Activated CD4-positive, alpha-beta memory T cell treated with anti-CD3 and anti-CD28 coated beads for 36 hours (primary cell): ENCODE measurements around the gene PLAAT3. TPM values are rescaled to one million over a fixed set of nuclear protein-coding genes. Genes with fewer than 3 reads are reported as not detected.
A peak's percentile ranks its signal among the peaks of the same experiment; 100 is the strongest.
"Not testable (repeated sequence)": the region's sequence is repeated elsewhere in the genome, so short reads cannot be mapped to it uniquely, and the experiment has no call there.

Experiments used
- CTCF ChIA-PET: fragments of 350-600 bp; sonication (Branson Sonifier 250); formaldehyde crosslinking; loops from one replicate; lab custom pipeline; 2021; ENCODE audit warnings: antibody characterized with exemption, inconsistent platforms; lab: Charles Lee
- POLR2A ChIA-PET: fragments of 350-600 bp; sonication (Branson Sonifier 250); formaldehyde crosslinking; loops from one replicate; lab custom pipeline; 2021; ENCODE audit warnings: antibody characterized with exemption; lab: Charles Lee
- DNase-seq: peaks from one replicate; pipeline ENCODE4 v3.0.0-alpha.2; 2020
- H3K27ac Mint-ChIP-seq: one replicate; pipeline ENCODE4 v1.8.0; 2021; ENCODE audit warnings: mixed read lengths
- H3K27me3 Mint-ChIP-seq: one replicate; pipeline ENCODE4 v1.8.0; 2021; ENCODE audit warnings: mixed read lengths
- H3K36me3 Mint-ChIP-seq: one replicate; pipeline ENCODE4 v1.8.0; 2021; ENCODE audit warnings: mixed read lengths
- H3K4me1 Mint-ChIP-seq: one replicate; pipeline ENCODE4 v1.8.0; 2021; ENCODE audit warnings: low read depth, mixed read lengths
- H3K4me3 Mint-ChIP-seq: one replicate; pipeline ENCODE4 v1.8.0; 2021; ENCODE audit warnings: mild to moderate bottlenecking, mixed read lengths
- H3K9me3 Mint-ChIP-seq: one replicate; pipeline ENCODE4 v1.8.0; 2021; ENCODE audit warnings: mixed read lengths
- intact Hi-C: fragments of 100-400 bp; cut with micrococcal nuclease; formaldehyde crosslinking; loops from one replicate; pipeline ENCODE4 v1.15.1; 2023
- total RNA-seq, 2 experiments: library from RNA; stranded (reverse); gene quantifications; one replicate each; pipeline ENCODE4 v1.2.3, GENCODE V29; 2021

PLAAT3 gene
- total RNA-seq = 10 to 100 TPM; 10.3 to 10.4 TPM

GRCh38 chr11:63614136-63614671 lies at the start of gene PLAAT3:
TSS of gene PLAAT3 (minus strand) at chr11:63614433. CDS start at chr11:63614014, 419 bp downstream.
- Mint-ChIP-seq H3K27me3 (no peaks in the 10 kb centered on the region), H3K9me3 (no peaks in the 10 kb centered on the region), H3K4me1 (peaks cover 17% of the 10 kb centered on the region), H3K27ac (no peak within 1 kb of the TSS), H3K4me3 (peak within 1 kb of the TSS; percentile 74), H3K36me3 (no peaks in the 10 kb centered on the region)
- intact Hi-C loops = loop anchor here (1.0 to 5.0 kb wide), 2 partner anchors 47 to 77 kb away; partner anchors contain the start of gene PLAAT4
- POLR2A ChIA-PET = no interaction called here
- peak; percentile 55 for DNase-seq
- CTCF ChIA-PET = no interaction called here

- Mint-ChIP-seq H3K27me3 (no peaks in the 10 kb centered on the region), H3K4me3 (no peak overlapping the region), H3K4me1 (peaks cover 41% of the 10 kb centered on the region), H3K9me3 (no peaks in the 10 kb centered on the region), H3K36me3 (no peaks in the 10 kb centered on the region), H3K27ac (no peak overlapping the region)
- no peak for DNase-seq
- ChIA-PET CTCF (no interaction called here), POLR2A (no interaction called here)
- intact Hi-C loops = no loop called here
Measured at GRCh38 chr11:63663809-63664208, 49.6 kb upstream of the PLAAT3 start.

GRCh38 chr11:63660972-63661371 lies 46.7 kb upstream of the PLAAT3 start:
- H3K27ac Mint-ChIP-seq = no peak overlapping the region
- H3K36me3 Mint-ChIP-seq = peaks cover 7% of the 10 kb centered on the region
- H3K4me1 Mint-ChIP-seq = peaks cover 20% of the 10 kb centered on the region
- no peak overlapping the region for H3K4me3 Mint-ChIP-seq
- intact Hi-C loops = no loop called here
- no peaks in the 10 kb centered on the region for H3K9me3 Mint-ChIP-seq
- H3K27me3 Mint-ChIP-seq = no peaks in the 10 kb centered on the region
- ChIA-PET CTCF (interaction anchor here (0.6 kb wide), 2 partner anchors 21 to 126 kb away, joined by 3 read pairs; no protein-coding TSS in a partner anchor), POLR2A (no interaction called here)
- DNase-seq = no peak

- intact Hi-C loops = no loop called here
- ChIA-PET POLR2A (no interaction called here), CTCF (interaction anchor here (1.3 kb wide), 1 partner anchor 13 kb away, joined by 6 read pairs; no protein-coding TSS in a partner anchor)
- H3K36me3 Mint-ChIP-seq = peaks cover 11% of the 10 kb centered on the region
- peak overlapping the region; percentile 1 for H3K27ac Mint-ChIP-seq
- H3K9me3 Mint-ChIP-seq = no peaks in the 10 kb centered on the region
- peaks cover 10% of the 10 kb centered on the region for H3K4me1 Mint-ChIP-seq
- no peak overlapping the region for H3K4me3 Mint-ChIP-seq
- DNase-seq = no peak
- H3K27me3 Mint-ChIP-seq = no peaks in the 10 kb centered on the region
Measured at GRCh38 chr11:63652671-63653070, 38.4 kb upstream of the PLAAT3 start.

GRCh38 chr11:63643205-63643604 lies 29.0 kb upstream of the PLAAT3 start:
- no peak for DNase-seq
- Mint-ChIP-seq H3K4me3 (no peak overlapping the region), H3K36me3 (peaks cover 19% of the 10 kb centered on the region), H3K27ac (no peak overlapping the region), H3K9me3 (no peaks in the 10 kb centered on the region), H3K27me3 (no peaks in the 10 kb centered on the region), H3K4me1 (no peaks in the 10 kb centered on the region)
- intact Hi-C loops = no loop called here
- ChIA-PET CTCF (interaction anchor here (1.9 kb wide), 1 partner anchor 164 kb away, joined by 9 read pairs; no protein-coding TSS in a partner anchor), POLR2A (no interaction called here)

- peaks cover 5% of the 10 kb centered on the region for H3K4me1 Mint-ChIP-seq
- peaks cover 17% of the 10 kb centered on the region for H3K36me3 Mint-ChIP-seq
- H3K9me3 Mint-ChIP-seq = no peaks in the 10 kb centered on the region
- no peaks in the 10 kb centered on the region for H3K27me3 Mint-ChIP-seq
- intact Hi-C loops = no loop called here
- ChIA-PET POLR2A (no interaction called here), CTCF (interaction anchor here (0.6 to 1.5 kb wide), 3 partner anchors 124 to 693 kb away, joined by 3 to 6 read pairs (median 3); no protein-coding TSS in a partner anchor)
- no peak overlapping the region for H3K27ac Mint-ChIP-seq
- no peak overlapping the region for H3K4me3 Mint-ChIP-seq
- no peak for DNase-seq
Measured at GRCh38 chr11:63641727-63642126, 27.5 kb upstream of the PLAAT3 start.

GRCh38 chr11:63639199-63639832 lies 25.1 kb upstream of the PLAAT3 start:
- H3K9me3 Mint-ChIP-seq = no peaks in the 10 kb centered on the region
- ChIA-PET POLR2A (interaction anchor here (0.6 kb wide), 1 partner anchor 168 kb away, joined by 4 read pairs; no protein-coding TSS in a partner anchor), CTCF (interaction anchor here (0.6 to 5.9 kb wide), 28 partner anchors 9 to 196 kb away, joined by 3 to 176 read pairs (median 4); partner anchors contain the start of genes PLAAT4, PLAAT5 and RTN3)
- H3K4me1 Mint-ChIP-seq = peaks cover 5% of the 10 kb centered on the region
- H3K4me3 Mint-ChIP-seq = no peak overlapping the region
- intact Hi-C loops = loop anchor here (2.0 kb wide), 1 partner anchor 99 kb away; no protein-coding TSS in a partner anchor
- DNase-seq = no peak
- no peaks in the 10 kb centered on the region for H3K27me3 Mint-ChIP-seq
- H3K36me3 Mint-ChIP-seq = peaks cover 18% of the 10 kb centered on the region
- H3K27ac Mint-ChIP-seq = no peak overlapping the region

- not testable (repeated sequence) for H3K9me3 Mint-ChIP-seq, H3K27ac Mint-ChIP-seq, H3K4me3 Mint-ChIP-seq, DNase-seq, H3K27me3 Mint-ChIP-seq, H3K4me1 Mint-ChIP-seq
- H3K36me3 Mint-ChIP-seq = peaks cover 17% of the 10 kb centered on the region
- POLR2A ChIA-PET = interaction anchor here (0.6 kb wide), 1 partner anchor 169 kb away, joined by 4 read pairs; no protein-coding TSS in a partner anchor
- intact Hi-C loops = loop anchor here (2.0 kb wide), 1 partner anchor 100 kb away; no protein-coding TSS in a partner anchor
- CTCF ChIA-PET = interaction anchor here (0.6 to 5.9 kb wide), 31 partner anchors 8 to 195 kb away, joined by 3 to 176 read pairs (median 4); partner anchors contain the start of genes PLAAT4, PLAAT5 and RTN3
Measured at GRCh38 chr11:63638436-63638835, 24.2 kb upstream of the PLAAT3 start.

GRCh38 chr11:63635762-63636465 lies 21.7 kb upstream of the PLAAT3 start:
- H3K9me3 Mint-ChIP-seq = no peaks in the 10 kb centered on the region
- DNase-seq = peak; percentile 73
- peaks cover 17% of the 10 kb centered on the region for H3K4me1 Mint-ChIP-seq
- intact Hi-C loops = loop anchor here (1.0 kb wide), 1 partner anchor 157 kb away; no protein-coding TSS in a partner anchor
- H3K27ac Mint-ChIP-seq = no peak overlapping the region
- no peak overlapping the region for H3K4me3 Mint-ChIP-seq
- CTCF ChIA-PET = interaction anchor here (0.5 to 5.9 kb wide), 29 partner anchors 9 to 359 kb away, joined by 3 to 176 read pairs (median 3); partner anchors contain the start of genes PLAAT4 and PLAAT5
- H3K27me3 Mint-ChIP-seq = no peaks in the 10 kb centered on the region
- peaks cover 21% of the 10 kb centered on the region for H3K36me3 Mint-ChIP-seq
- POLR2A ChIA-PET = interaction anchor here (0.8 kb wide), 1 partner anchor 156 kb away, joined by 3 read pairs; no protein-coding TSS in a partner anchor

- ChIA-PET CTCF (interaction anchor here (0.5 to 3.1 kb wide), 7 partner anchors 9 to 150 kb away, joined by 3 to 19 read pairs (median 5); no protein-coding TSS in a partner anchor), POLR2A (interaction anchor here (0.7 kb wide), 1 partner anchor 63 kb away, joined by 3 read pairs; no protein-coding TSS in a partner anchor)
- H3K36me3 Mint-ChIP-seq = peaks cover 35% of the 10 kb centered on the region
- no peak overlapping the region for H3K27ac Mint-ChIP-seq
- H3K9me3 Mint-ChIP-seq = no peaks in the 10 kb centered on the region
- intact Hi-C loops = no loop called here
- no peaks in the 10 kb centered on the region for H3K27me3 Mint-ChIP-seq
- H3K4me1 Mint-ChIP-seq = peaks cover 16% of the 10 kb centered on the region
- no peak for DNase-seq
- H3K4me3 Mint-ChIP-seq = no peak overlapping the region
Measured at GRCh38 chr11:63629426-63629825, 15.2 kb upstream of the PLAAT3 start.

- intact Hi-C loops = no loop called here
Measured at GRCh38 chr11:63623513-63624140, 9.4 kb upstream of the PLAAT3 start.

More at GRCh38 chr11:63623513-63624140, 9.4 kb upstream of the PLAAT3 start:
- H3K27me3 Mint-ChIP-seq = no peaks in the 10 kb centered on the region
- H3K27ac Mint-ChIP-seq = no peak overlapping the region
- peaks cover 5% of the 10 kb centered on the region for H3K4me1 Mint-ChIP-seq
- no peak overlapping the region for H3K4me3 Mint-ChIP-seq
- H3K9me3 Mint-ChIP-seq = no peaks in the 10 kb centered on the region
- no peak for DNase-seq
- POLR2A ChIA-PET = no interaction called here
- CTCF ChIA-PET = interaction anchor here (0.6 to 3.5 kb wide), 4 partner anchors 12 to 145 kb away, joined by 3 to 18 read pairs (median 3); no protein-coding TSS in a partner anchor
- peaks cover 3% of the 10 kb centered on the region for H3K36me3 Mint-ChIP-seq
